Activated CD8-positive, alpha-beta memory T cell treated with anti-CD3 and anti-CD28 coated beads, Interleukin-2, amount 50 U/mL, for 4 hours (primary cell): ENCODE data around the gene TSGA10IP.

Source experiments
- DNase-seq: peaks from one replicate; pipeline ENCODE4 v3.0.0-alpha.2; 2020

The TSGA10IP gene

GRCh38 chr11:65918211-65919140, 26.8 kb upstream of the TSGA10IP start, which contains the start of gene C11orf68:
Gene C11orf68 (minus strand): TSS chr11:65919062. CDS start chr11:65919031, 31 bp downstream.
- DNase-seq: no peak

- DNase-seq: peak; percentile 99
Observed at GRCh38 chr11:65919141-65919572, 26.1 kb upstream of the TSGA10IP start, which contains the start of gene DRAP1. Gene DRAP1 (plus strand): TSS chr11:65919426. CDS start chr11:65919502, 76 bp downstream.

DNA sequence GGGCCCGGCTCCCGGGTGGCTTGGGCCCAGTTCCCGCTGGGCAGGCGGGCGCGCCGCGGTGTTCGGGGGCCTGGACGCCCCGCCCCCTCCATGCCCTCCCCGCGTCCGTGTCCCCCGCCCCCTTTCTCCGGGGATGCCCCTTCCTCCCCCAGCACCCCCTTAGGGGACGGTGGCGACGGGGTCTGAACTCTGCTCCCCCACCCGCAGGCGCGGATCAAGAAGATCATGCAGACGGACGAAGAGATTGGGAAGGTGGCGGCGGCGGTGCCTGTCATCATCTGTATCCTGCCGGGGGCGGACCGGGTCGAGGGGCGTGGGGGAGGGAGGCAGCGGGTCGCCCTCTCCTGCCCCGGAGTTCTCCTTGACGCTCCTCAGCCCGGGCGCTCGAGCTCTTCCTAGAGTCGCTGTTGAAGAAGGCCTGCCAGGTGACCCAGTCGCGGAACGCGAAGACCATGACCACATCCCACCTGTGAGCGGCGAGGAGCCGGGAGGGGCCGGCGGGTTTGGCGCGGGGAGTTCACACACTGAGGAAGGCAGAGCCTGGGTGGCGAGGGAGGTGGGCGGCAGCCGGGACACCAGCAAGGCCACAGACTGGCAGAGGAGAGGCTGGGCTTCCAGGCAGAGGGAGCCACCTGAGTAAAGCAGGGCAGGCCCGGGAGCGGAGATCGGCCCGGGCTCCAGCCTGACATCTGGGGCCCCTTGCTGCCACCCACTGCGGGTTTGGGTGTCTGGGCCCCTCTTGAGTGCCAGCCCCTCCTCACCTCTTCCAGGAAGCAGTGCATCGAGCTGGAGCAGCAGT, 25.5 kb upstream of the TSGA10IP start:
- DNase-seq: peak; percentile 65

- DNase-seq: no peak
Observed at GRCh38 chr11:65920372-65920802, 24.9 kb upstream of the TSGA10IP start.

GRCh38 chr11:65921033-65921555, 24.2 kb upstream of the TSGA10IP start:
- DNase-seq: no peak

DNA sequence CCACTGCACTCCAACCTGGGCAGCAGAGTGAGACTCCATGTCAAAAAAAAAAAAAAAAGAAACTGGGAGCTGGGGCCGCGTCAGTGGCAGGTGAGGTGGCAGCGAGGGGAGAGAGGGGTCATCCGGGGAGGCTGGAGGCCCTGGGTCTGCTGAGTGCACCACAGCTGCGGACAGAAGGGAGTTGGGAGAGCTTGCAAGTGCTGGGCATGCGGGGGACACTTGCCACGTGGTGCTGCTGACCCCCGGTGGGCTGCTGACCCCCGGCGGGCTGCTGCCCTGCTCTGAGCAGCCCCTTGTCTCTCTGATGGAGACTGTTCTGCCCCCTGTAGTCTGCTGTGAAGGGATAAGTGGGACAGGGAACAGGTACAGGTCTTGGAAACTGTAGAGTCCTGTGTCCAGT, 23.4 kb upstream of the TSGA10IP start:
- no peak for DNase-seq

DNA sequence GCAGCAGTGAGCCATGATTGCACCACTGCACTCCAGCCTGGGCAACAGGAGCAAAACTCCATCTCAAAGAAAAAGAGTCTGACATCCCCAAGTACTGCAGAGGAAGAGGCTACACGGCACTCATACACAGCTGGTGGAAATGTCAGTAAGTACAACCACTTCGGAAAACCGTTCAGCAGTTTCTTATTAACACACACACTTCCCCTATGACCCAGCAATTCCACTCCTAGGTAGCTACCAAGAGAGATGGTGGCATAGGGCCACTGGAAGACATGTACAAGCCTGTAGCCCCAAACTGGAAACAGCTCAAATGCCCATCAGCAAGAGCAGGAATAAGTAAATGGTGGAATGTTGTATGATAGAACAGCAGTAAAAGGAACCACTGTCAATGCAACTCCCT, 22.7 kb upstream of the TSGA10IP start:
- DNase-seq: no peak

DNA sequence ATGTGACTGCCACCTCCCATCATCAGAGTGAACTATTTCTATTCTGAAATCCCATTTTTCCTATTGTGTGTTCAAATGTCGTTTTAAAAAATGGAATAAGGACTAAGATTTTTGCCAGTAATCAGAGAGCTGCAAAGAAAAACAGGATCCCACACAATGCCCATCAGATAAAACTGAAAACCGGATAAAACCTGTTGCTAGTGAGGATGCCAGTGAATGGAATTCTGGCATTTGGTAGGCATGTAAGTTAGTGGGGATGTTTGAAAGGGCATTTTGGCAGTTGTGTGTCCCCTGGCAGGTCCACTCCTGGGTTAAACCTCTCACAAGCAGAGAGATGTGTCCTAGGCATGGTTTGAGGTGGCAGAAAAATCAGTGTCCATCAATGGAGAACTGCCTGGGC, 19.9 kb upstream of the TSGA10IP start:
- no peak for DNase-seq

GRCh38 chr11:65927904-65928397, 17.3 kb upstream of the TSGA10IP start:
- DNase-seq: peak; percentile 72

DNA sequence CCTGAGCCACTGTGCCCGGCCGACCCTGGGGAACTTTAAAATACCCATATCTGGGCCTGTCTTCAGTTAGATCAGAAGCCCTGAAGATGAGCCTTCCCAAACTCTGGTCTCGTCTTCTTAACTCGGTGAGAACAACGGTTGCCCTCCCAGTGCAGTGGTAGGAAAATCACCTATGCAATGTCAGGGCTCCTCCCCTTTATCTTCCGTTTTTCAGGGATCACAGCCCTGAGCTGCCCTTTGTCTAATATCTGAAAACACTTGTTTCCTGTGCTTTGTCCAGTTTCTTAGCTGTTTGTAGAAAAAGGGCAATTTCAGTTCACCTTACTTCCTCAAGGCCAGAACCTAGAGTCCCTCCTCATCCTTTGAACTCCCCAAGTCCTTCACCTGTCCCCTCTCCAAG, 16.6 kb upstream of the TSGA10IP start:
- no peak for DNase-seq

DNA sequence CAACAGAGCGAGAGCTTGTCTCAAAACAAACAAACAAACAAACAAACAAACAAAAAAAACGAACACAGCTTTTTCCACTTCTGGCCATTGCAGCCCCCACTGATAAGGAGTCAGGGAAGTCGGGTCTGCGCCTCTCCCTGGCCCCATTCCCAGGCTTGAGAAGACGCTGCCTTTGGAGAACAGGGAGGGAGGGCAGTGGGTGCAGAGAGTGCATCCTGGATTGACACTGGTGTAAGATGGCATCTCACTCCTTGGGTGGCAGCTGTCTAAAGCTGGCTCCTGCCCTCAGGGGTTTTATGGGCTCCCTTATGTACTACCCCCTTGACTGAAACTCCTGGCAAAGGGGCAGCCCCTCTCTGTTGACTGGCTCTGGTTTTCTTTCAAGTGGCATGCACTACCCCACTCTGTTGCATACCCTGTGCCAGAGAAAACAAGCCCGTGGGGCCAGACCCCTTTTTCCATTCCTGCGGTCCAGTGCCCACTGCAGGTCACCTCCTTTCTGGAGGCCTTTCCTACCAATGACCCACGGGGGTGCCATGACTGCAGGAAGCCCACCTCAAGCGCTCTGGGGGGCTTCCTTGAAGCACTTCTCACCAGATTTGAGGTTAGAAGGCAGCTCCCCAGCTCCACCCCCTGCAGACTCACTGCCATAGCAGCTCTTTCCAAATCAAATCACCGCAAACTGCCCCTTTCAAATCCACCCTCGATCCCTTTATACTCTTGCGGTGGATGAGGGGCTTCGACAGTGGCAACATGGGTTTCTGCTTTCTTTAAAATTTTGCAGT, 13.3 kb upstream of the TSGA10IP start:
- no peak for DNase-seq

- DNase-seq: no peak
Observed at GRCh38 chr11:65932558-65932919, 12.7 kb upstream of the TSGA10IP start.

DNA sequence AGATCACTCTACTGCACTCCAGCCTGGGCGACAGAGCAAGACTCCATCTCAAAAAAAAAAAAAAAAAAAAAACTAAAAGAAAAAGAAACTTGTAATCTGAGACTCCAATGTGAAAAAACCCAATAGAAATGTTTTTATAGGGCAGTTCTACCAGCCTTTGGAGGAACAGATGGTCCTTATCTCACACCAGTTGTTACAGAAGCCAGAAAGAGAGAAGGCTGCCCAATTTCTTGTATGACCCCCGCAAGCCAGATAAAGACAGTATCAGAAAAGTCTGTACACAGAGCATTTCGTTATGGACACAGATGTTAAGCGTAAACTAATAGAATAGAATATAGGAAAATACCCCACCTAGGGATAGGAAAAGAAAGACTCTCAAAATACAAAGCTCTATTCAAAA, 11.3 kb upstream of the TSGA10IP start:
- no peak for DNase-seq

DNA sequence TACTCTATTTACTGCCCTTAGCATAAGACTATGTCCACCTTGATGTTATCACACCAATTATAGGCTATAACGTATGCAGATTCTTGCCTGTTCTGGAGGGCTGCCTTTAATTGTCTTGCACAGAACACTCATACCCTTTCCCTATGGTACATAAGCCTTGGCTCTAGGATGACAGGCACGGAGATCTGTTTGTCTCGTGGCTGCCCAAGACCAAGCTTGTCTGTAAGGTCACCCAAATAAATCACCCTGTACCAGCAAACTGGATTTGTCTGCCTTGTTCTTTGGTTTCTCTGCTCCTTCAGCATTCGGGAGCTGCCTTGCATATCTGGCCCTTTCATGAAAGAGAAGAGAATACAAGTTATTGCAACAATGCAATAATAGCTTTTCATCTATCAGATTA, 7.5 kb upstream of the TSGA10IP start:
- DNase-seq: no peak

DNA sequence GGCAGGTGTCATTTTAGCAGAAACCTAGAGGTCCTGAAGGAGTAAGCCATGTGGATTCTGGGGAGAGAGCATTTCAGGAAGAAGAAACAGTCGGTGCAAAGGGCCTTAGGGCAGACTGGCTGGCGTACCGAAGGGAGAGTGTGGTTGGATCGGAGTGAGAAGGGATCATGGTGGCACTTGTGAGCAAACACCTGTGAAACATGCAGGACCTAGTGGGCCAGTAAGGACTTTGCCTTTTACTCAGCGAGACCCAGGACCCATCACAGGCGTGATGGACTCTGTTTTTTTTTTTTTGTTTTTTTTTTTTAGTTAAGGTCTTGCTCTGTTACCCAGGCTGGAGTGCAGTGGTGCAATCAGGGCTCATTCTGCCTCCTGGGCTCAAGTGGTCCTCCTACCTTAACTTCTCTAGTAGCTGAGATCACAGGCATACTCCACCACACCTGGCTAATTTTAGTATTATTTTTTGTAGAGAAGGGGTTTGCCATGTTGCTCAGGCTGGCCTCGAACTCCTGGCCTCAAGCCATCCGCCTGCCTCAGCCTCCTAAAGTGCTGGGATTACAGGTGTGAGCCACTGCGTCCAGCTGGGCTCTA, 3.5 kb upstream of the TSGA10IP start:
- DNase-seq: no peak

GRCh38 chr11:65942531-65942930, 2.7 kb upstream of the TSGA10IP start:
- DNase-seq: no peak

DNA sequence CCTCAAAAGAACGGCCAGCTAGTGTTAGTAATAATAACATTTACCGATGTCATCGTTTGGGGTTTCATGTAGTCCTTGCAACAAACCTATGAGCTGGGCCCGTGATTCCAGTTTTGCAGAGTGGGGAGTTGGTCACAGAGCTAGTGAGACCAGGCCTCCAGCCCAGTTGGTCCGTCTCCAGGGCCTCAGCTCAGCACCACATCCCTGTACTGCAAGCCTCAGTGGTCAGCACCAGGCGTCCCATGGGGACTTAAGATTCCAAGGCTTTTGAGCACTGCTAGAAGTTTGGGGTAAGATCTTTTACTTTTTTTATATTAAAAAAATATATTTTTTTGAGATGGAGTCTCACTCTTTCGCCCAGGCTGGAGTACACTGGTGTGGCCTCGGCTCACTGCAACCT, 1.1 kb upstream of the TSGA10IP start:
- DNase-seq: no peak

- DNase-seq: no peak
Observed at GRCh38 chr11:65944767-65945166, 513 bp upstream of the TSGA10IP start.

DNA sequence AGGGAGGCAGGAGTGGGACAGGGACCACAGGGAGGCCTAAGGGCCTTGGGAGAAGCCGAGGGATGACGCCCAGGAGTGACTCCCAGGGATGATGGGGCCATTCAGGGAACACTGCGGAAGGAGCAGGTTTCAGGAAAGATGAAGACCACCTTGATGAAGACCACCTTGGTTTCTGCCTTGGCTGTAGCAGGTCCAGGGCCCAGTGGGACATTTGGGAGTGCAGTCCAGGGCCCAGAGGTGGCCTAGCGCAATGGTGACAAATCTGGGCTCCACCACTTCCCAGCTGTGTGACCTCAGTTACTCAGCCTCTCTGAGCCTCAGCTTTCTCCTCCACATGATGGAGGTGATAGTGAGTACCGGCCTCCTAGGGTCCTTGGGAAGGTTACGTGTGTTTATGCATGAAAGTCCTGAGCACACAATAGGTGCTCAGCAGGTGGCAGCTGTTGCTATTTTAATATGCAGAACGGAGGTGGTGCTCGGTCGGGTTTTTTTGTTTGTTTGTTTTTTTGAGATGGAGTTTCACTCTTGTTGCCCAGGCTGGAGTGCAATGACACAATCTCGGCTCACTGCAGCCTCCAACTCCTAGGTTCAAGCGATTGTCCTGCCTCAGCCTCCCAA, 770 bp downstream of the TSGA10IP start:
- DNase-seq: no peak

DNA sequence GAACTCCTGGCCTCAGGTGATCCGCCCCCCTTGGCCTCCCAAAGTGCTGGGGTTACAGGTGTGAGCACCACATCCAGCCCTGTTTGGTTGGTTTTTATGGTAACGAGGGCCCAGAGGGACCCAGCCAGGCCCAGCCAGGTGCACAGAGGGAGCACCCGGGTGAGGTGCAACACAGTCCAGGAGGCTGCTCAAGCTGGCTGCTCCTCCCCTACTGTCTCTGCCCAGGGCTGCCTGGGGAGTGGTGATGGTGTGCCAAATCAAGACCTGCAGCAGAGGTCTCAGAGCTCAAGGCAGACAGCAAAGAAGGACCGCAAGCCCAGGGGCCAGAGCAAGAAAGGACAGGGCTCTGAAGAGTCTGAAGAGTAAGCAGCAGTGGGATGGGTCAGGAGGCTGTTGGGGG, 1.4 kb downstream of the TSGA10IP start:
- no peak for DNase-seq

GRCh38 chr11:65947133-65947532, 1.9 kb downstream of the TSGA10IP start:
- DNase-seq: no peak
